C4-2B (cell line): ENCODE results near the gene HDAC4.

Experiments used
- H3K27ac ChIP-seq: fragments of 450-650 bp; 2 replicates; pipeline ENCODE4 v1.5.1; 2017
- ZFX ChIP-seq: fragments of 450-650 bp; IDR thresholded peaks from 2 replicates; pipeline ENCODE4 v1.6.1; 2017
- TF ChIP-seq, protein P1 (sequence below): fragments of 450-650 bp; conservative IDR thresholded peaks from 2 replicates; pipeline ENCODE4 v1.5.1; 2017; ENCODE audit warnings: mild to moderate bottlenecking

Gene HDAC4

DNA sequence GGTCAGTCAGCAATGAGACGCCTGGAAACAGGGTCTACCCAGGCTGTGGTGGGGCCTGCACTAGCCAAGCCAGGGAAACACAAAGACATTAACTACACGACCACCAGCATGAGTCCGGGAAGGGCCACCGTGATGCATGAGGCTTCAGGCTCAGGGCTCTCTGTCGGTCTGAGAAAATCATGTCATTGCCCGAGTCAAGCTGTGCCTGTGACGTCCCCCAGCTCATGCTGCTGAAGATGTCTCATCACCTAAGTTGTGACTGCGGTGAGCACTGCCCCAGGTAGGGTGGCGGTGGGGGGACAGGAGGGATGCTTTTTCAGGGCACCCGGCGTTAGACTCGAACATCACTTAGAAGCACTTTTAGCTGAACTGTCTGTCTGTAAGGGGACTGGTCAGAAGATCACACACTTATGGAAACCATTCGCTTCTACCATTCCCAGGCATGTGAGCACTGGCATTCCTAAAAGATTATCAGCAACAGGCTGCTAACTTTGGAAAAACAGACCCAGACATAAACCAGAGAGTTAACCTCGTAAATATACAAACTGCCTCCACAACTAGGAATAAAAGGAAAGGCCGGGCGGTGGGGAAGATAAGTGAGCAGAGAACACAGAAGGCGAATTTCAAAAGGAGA lies 234.5 kb downstream of the HDAC4 start:
- no peak overlapping the region for H3K27ac ChIP-seq
- TF ChIP-seq ZFX = no peak
- TF ChIP-seq, protein P1, sequence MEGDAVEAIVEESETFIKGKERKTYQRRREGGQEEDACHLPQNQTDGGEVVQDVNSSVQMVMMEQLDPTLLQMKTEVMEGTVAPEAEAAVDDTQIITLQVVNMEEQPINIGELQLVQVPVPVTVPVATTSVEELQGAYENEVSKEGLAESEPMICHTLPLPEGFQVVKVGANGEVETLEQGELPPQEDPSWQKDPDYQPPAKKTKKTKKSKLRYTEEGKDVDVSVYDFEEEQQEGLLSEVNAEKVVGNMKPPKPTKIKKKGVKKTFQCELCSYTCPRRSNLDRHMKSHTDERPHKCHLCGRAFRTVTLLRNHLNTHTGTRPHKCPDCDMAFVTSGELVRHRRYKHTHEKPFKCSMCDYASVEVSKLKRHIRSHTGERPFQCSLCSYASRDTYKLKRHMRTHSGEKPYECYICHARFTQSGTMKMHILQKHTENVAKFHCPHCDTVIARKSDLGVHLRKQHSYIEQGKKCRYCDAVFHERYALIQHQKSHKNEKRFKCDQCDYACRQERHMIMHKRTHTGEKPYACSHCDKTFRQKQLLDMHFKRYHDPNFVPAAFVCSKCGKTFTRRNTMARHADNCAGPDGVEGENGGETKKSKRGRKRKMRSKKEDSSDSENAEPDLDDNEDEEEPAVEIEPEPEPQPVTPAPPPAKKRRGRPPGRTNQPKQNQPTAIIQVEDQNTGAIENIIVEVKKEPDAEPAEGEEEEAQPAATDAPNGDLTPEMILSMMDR = no peak

DNA sequence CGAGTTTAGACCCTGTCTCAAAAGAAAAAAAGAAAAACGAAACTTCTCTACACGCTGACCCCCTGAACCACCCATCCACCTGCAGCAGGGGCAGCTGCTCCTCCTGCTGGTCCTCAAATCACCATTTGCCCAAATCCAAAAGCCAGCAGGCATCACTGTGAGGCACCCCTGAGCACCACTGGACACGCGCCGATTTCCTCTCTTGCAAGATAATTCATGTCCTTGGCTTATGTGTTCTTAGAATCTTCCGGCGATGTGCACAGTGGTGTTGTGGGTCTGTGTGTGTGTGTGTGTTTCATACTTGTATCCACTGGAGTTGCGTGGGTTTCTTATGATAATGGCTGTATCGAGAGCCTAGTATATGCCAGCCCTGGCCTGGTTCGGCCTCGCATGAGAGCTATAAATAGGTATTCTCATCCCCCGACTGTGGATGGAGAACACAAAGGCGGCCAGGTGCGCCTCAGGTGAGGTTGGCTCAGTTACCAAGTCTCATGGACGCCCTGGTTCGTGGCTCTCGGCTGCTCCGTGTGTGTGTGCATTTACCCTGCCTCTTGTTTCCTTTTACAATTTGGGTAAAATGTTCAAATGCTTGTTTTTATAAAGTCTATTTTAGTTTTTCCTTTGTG lies 235.5 kb downstream of the HDAC4 start:
- TF ChIP-seq ZFX = no peak
- TF ChIP-seq, protein P1 = no peak

DNA sequence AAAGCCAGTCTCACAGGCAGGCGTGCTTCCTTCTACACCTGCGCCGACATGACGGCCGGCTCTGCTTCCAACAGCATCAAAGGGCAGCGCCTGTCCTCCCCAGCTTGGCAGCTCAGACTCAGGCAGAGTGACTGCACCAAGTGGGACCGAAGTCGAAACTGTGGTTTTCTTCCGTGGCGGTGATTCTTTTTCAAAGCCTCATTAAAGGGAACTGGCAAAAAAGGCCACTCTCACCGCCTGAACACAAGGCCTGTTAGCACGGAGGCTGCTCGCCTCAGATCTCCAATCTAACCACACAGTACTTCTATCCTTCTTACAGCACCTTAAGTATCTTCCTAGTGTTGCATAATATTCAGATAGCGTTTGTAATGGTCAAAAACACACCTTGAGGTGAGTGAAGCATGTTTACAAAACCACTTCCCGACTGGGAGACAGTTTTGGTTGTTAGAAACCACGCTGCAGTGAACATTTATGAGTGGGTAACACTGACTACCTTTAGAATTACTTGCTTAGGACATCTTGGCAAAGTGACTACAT lies 236.4 kb downstream of the HDAC4 start:
- no peak for TF ChIP-seq ZFX
- TF ChIP-seq, protein P1 = no peak

More for the DNA sequence above, 235.5 kb downstream of the HDAC4 start:
- no peak overlapping the region for H3K27ac ChIP-seq

DNA sequence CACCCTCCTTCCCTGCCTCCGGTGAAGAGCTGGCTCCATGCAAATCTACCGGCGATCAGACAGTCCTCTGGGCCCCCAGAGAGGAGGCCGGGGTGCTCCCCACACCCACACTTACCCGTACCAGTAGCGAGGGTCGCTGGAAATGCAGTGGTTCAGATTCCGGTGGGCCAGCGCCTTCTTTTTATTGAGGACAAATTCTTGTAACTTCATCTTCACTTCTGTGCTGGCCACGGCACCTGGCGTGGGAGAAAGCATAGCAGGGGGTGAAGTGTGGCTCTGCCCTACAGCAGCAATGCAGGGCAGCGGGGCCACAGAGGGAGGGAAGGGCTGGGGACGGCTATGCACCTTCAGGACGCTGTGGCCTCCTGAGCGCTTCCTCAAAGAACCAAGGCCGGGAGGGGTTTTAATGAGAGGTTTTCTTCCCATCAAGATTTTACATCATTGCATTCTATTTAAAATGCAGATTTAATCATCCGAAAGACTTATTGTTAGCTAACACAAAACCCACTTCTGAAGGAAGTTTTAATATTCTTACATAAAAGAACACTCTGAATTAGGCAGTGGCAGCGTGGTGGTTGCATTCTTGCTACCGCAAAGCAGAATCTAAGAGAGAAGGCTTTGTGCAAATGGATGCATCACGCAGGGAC lies 237.0 kb downstream of the HDAC4 start:
- no peak overlapping the region for H3K27ac ChIP-seq
- TF ChIP-seq, protein P1 = no peak
- no peak for TF ChIP-seq ZFX

More for the DNA sequence above, 236.4 kb downstream of the HDAC4 start:
- no peak overlapping the region for H3K27ac ChIP-seq

DNA sequence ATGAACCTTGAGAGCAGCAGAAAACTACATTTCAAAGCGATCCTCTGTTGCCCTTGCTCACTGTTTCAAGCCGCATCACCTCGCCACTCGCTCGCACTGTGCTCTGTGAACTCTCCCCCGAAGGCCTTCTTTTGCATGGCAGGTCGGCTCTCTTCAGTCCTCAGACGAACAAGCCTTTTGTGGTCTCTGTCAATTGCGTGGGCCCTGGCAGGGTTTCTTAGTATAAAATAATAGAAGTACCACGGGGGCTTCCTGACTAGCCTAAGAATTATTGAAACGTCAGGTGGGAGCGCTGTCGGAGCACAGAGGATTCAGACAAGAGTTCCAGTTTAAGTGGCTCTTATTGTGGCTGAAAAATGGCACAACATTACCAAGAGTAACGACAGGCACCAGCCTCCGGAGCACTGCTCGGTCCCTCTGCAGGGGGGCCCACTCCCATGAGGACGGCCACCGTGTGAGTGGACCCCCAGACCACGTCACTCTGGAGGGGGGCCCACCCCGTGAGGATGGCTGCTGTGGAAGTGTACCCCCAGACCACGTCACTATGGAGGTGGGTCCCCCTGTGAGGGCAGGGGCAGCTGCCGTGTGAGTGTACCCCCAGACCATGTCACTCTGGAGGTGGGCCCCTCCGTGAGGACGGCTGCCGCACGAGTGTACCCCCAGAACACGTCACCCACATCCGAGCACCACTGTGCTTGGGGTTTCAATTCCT lies 237.7 kb downstream of the HDAC4 start:
- no peak overlapping the region for H3K27ac ChIP-seq
- no peak for TF ChIP-seq ZFX
- TF ChIP-seq, protein P1 = no peak

DNA sequence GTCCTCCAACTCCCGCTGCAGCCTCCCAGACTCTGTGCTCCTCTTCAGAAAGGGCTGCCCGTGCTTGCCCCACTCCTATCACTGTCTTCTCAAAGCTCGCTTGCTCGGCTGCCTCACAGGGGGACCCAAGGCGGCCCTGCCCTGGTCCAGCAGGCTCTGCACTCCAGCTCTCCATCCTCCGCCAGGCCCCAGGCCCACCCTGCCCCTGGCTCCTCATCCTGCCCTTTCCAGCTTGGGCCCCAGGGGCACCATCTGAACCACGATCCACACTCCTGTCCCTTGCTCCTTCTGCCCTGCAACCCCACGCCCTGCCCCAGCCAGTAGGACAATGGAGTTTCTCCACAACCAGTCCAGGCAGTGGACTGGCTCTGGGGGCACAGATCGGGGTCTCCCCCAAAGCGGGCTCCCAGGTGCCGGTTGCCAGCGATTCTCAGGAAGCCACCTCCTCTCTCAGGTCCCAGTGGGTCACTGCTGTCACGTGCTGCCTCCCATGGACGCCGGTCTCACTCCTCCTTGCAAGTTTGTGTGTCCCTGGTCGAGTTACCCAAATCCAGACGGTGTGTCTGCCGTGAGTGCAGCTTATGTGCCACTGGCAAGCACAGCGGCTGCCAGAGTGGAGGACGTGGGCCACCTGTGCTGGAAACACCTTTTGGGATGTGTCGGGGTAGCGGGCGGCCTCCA lies 238.5 kb downstream of the HDAC4 start:
- no peak for TF ChIP-seq ZFX
- TF ChIP-seq, protein P1 = no peak
- H3K27ac ChIP-seq = no peak overlapping the region
